GM23338 (cell line): ENCODE measurements around the gene AFF3. TPM values are rescaled to one million over a fixed set of nuclear protein-coding genes. Genes with fewer than 3 reads are reported as not detected.

Experiments used
- ATAC-seq: fragments of 200-7000 bp; cut with Tn5 transposase; 3 replicates; pipeline ENCODE4 v1.9.1; 2020
- DNase-seq: peaks from one replicate; pipeline ENCODE4 v3.0.0-alpha.2; 2015; ENCODE audit warnings: low spot score
- H2AFZ ChIP-seq: fragments of 200-600 bp; sonication (generic); 2 replicates; pipeline ENCODE4 v1.8.0; 2016; ENCODE audit warnings: antibody characterized with exemption, mild to moderate bottlenecking, moderate library complexity
- H3F3A ChIP-seq: fragments of 200-600 bp; sonication (generic); replicated peaks from 2 replicates; pipeline ENCODE4 v1.8.0; 2017; ENCODE audit warnings: antibody characterized with exemption, mixed run types, low read depth
- H3K27ac ChIP-seq: fragments of 200-600 bp; sonication (generic); 2 replicates; pipeline ENCODE4 v1.6.1; 2016; ENCODE audit warnings: low read depth
- H3K27me3 ChIP-seq: fragments of 200-600 bp; sonication (generic); 2 replicates; pipeline ENCODE4 v1.8.0; 2016; ENCODE audit warnings: mild to moderate bottlenecking, mixed run types, moderate library complexity; ENCODE audit not compliant: insufficient read depth
- H3K36me3 ChIP-seq: fragments of 200-600 bp; sonication (generic); 2 replicates; pipeline ENCODE4 v1.8.0; 2016; ENCODE audit warnings: mild to moderate bottlenecking; ENCODE audit not compliant: insufficient read depth
- H3K4me1 ChIP-seq: fragments of 200-600 bp; sonication (generic); 2 replicates; pipeline ENCODE4 v1.8.0; 2016; ENCODE audit warnings: mild to moderate bottlenecking, moderate library complexity; ENCODE audit not compliant: insufficient read depth
- H3K4me2 ChIP-seq: fragments of 200-600 bp; sonication (generic); 2 replicates; pipeline ENCODE4 v1.7.1; 2017; ENCODE audit warnings: mixed run types
- H3K4me3 ChIP-seq: fragments of 200-600 bp; sonication (generic); 2 replicates; pipeline ENCODE4 v1.6.1; 2016; ENCODE audit warnings: mixed run types
- H3K79me2 ChIP-seq: fragments of 200-600 bp; sonication (generic); replicated peaks from 2 replicates; pipeline ENCODE4 v1.8.0; 2017; ENCODE audit warnings: mild to moderate bottlenecking; ENCODE audit not compliant: insufficient read depth
- H3K9me2 ChIP-seq: fragments of 200-600 bp; sonication (generic); 2 replicates; pipeline ENCODE4 v1.8.0; 2017; ENCODE audit not compliant: insufficient read depth
- H4K20me1 ChIP-seq: fragments of 200-600 bp; sonication (generic); replicated peaks from 2 replicates; pipeline ENCODE4 v1.8.0; 2017; ENCODE audit warnings: mild to moderate bottlenecking; ENCODE audit not compliant: insufficient read depth
- H3K27ac Mint-ChIP-seq: 2 replicates; pipeline ENCODE4 v1.8.0; 2020; ENCODE audit warnings: inconsistent platforms, mild to moderate bottlenecking, moderate library complexity, mixed read lengths
- H3K27me3 Mint-ChIP-seq: 3 replicates; pipeline ENCODE4 v1.8.0; 2022; ENCODE audit warnings: low read depth, mild to moderate bottlenecking, moderate library complexity, mixed read lengths, inconsistent platforms; ENCODE audit not compliant: insufficient read depth, poor library complexity
- H3K36me3 Mint-ChIP-seq: 3 replicates; pipeline ENCODE4 v1.8.0; 2021; ENCODE audit warnings: low read depth, mild to moderate bottlenecking, inconsistent platforms, moderate library complexity, mixed read lengths
- H3K4me1 Mint-ChIP-seq: 3 replicates; pipeline ENCODE4 v1.8.0; 2020; ENCODE audit warnings: mild to moderate bottlenecking, inconsistent platforms, mixed read lengths
- H3K4me3 Mint-ChIP-seq: 3 replicates; pipeline ENCODE4 v1.8.0; 2021; ENCODE audit warnings: moderate library complexity, mild to moderate bottlenecking, inconsistent platforms, mixed read lengths
- H3K9me3 Mint-ChIP-seq: 3 replicates; pipeline ENCODE4 v1.8.0; 2020; ENCODE audit warnings: moderate library complexity, mild to moderate bottlenecking, inconsistent platforms, mixed read lengths
- ZNF114 ChIP-seq: fragments of 250-450 bp; sonication (Bioruptor Pico); IDR thresholded peaks from 2 replicates; pipeline ENCODE4 v1.5.0; 2020; ENCODE audit warnings: mild to moderate bottlenecking, moderate library complexity
- polyA plus RNA-seq: library from polyadenylated mRNA; unstranded; fragments of >200 nt; fragmentation: Nextera tagmentation; extraction: Ambion mirVana; gene quantifications from 2 replicates; pipeline ENCODE4 v1.2.1, GENCODE V29; 2016
- total RNA-seq: library from RNA; depleted of rRNA; stranded (reverse); fragments of >200 nt; shearing (Covaris generic); gene quantifications from 2 replicates; pipeline ENCODE4 v1.2.3, GENCODE V29; 2014
- TF ChIP-seq, protein P1 (sequence below): fragments of 250-450 bp; sonication (Bioruptor Pico); IDR thresholded peaks from 2 replicates; pipeline ENCODE4 v1.5.0; 2020; ENCODE audit warnings: mild to moderate bottlenecking, moderate library complexity
- TF ChIP-seq, protein P2 (sequence below), 2 experiments: fragments of 200-600 bp in 1 of 2; sonication (generic) in 1 of 2; conservative IDR thresholded peaks; 2 replicates each; pipeline versions ENCODE4 v1.5.1 to v1.6.1; 2016 to 2017; ENCODE audit warnings: antibody characterized with exemption in 2 of 2, low read depth in 2 of 2, mild to moderate bottlenecking in 2 of 2, moderate library complexity in 1 of 2
- TF ChIP-seq, protein P3 (sequence below): IDR thresholded peaks from one replicate; pipeline ENCODE4 v1.6.1; 2018; ENCODE audit warnings: antibody characterized with exemption; ENCODE audit not compliant: unreplicated experiment

The AFF3 gene
- total and polyA plus RNA-seq, 2 experiments from 2014 or later = 0.73 to 1.4 TPM

DNA sequence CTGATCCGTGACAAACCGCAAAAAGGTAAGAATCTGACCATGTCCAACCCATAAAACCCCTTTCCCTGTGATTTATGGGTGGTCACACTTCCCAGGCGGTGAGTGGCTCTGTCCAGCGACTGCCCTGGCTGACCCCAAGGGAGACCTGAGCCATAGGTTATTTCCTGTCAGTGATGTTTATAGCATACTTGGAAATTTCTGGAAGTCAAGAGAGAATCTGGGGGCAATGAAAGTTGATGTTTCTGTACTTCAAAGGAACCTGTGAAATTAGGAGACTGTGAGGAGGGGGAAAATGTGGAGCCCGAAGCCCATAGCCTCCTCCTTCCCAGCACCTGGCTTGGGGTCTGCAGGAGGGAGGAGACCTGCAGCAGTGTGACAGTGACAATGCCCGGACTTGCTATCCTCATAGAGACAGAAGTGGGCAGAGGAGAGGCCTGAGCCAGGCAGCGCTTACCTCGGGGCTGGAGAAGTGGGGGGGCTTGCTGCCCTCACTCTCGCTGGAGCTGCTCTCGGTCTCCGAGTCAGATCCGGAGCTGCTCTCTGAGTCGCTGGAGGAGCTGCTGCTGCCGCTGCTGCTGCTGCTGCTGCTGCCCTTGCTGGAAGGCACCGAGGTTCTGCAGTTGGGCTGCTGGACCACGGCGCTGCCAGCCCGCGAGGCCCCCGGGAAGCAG lies 541.3 kb downstream of the AFF3 start (continued):
- TF ChIP-seq, protein P1, sequence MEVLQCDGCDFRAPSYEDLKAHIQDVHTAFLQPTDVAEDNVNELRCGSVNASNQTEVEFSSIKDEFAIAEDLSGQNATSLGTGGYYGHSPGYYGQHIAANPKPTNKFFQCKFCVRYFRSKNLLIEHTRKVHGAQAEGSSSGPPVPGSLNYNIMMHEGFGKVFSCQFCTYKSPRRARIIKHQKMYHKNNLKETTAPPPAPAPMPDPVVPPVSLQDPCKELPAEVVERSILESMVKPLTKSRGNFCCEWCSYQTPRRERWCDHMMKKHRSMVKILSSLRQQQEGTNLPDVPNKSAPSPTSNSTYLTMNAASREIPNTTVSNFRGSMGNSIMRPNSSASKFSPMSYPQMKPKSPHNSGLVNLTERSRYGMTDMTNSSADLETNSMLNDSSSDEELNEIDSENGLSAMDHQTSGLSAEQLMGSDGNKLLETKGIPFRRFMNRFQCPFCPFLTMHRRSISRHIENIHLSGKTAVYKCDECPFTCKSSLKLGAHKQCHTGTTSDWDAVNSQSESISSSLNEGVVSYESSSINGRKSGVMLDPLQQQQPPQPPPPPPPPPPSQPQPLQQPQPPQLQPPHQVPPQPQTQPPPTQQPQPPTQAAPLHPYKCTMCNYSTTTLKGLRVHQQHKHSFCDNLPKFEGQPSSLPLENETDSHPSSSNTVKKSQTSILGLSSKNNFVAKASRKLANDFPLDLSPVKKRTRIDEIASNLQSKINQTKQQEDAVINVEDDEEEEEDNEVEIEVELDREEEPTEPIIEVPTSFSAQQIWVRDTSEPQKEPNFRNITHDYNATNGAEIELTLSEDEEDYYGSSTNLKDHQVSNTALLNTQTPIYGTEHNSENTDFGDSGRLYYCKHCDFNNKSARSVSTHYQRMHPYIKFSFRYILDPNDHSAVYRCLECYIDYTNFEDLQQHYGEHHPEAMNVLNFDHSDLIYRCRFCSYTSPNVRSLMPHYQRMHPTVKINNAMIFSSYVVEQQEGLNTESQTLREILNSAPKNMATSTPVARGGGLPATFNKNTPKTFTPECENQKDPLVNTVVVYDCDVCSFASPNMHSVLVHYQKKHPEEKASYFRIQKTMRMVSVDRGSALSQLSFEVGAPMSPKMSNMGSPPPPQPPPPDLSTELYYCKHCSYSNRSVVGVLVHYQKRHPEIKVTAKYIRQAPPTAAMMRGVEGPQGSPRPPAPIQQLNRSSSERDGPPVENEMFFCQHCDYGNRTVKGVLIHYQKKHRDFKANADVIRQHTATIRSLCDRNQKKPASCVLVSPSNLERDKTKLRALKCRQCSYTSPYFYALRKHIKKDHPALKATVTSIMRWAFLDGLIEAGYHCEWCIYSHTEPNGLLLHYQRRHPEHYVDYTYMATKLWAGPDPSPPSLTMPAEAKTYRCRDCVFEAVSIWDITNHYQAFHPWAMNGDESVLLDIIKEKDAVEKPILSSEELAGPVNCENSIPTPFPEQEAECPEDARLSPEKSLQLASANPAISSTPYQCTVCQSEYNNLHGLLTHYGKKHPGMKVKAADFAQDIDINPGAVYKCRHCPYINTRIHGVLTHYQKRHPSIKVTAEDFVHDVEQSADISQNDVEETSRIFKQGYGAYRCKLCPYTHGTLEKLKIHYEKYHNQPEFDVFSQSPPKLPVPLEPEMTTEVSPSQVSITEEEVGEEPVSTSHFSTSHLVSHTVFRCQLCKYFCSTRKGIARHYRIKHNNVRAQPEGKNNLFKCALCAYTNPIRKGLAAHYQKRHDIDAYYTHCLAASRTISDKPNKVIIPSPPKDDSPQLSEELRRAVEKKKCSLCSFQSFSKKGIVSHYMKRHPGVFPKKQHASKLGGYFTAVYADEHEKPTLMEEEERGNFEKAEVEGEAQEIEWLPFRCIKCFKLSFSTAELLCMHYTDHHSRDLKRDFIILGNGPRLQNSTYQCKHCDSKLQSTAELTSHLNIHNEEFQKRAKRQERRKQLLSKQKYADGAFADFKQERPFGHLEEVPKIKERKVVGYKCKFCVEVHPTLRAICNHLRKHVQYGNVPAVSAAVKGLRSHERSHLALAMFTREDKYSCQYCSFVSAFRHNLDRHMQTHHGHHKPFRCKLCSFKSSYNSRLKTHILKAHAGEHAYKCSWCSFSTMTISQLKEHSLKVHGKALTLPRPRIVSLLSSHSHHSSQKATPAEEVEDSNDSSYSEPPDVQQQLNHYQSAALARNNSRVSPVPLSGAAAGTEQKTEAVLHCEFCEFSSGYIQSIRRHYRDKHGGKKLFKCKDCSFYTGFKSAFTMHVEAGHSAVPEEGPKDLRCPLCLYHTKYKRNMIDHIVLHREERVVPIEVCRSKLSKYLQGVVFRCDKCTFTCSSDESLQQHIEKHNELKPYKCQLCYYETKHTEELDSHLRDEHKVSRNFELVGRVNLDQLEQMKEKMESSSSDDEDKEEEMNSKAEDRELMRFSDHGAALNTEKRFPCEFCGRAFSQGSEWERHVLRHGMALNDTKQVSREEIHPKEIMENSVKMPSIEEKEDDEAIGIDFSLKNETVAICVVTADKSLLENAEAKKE (CRISPR knock-in tag) = no peak
- no peak for TF ChIP-seq ZNF114 (CRISPR knock-in tag)

DNA sequence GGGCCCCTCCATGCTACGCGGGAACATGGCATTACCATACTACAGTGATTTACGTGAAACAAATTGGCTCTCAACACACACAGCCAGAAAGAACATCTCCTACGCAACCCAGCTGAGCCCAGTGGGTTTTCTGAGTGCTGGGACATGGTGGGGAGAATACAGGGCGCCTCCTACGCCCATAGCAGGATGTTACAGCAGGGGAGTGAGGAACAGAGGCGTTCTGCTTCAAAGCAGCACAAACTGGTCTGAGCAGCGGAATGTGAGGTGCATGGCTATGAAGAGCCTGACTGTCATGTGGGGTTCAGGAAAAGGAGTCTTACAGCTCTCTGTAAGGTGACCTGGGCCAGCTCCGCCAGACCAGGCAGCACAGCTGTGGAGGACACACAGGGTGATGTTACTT lies 543.9 kb downstream of the AFF3 start:
- H3K27me3 ChIP-seq = no peaks in the 10 kb centered on the region
- Mint-ChIP-seq H3K36me3 (no peaks in the 10 kb centered on the region), H3K4me3 (no peak overlapping the region), H3K27ac (no peak overlapping the region), H3K27me3 (no peaks in the 10 kb centered on the region), H3K9me3 (no peaks in the 10 kb centered on the region), H3K4me1 (no peaks in the 10 kb centered on the region)
- no peaks in the 10 kb centered on the region for H3K79me2 ChIP-seq
- H3K27ac ChIP-seq = no peak overlapping the region; the same call in 1 of the 2 replicates
- DNase-seq (peak; percentile 74), ATAC-seq (peak; percentile 91)
- peak overlapping the region; percentile 76; the same call in 1 of the 2 replicates for H2AFZ ChIP-seq
- H3K4me1 ChIP-seq = no peaks in the 10 kb centered on the region
- H3K36me3 ChIP-seq = no peaks in the 10 kb centered on the region
- H3K9me2 ChIP-seq = no peaks in the 10 kb centered on the region
- H3F3A ChIP-seq = no peaks in the 10 kb centered on the region
- no peak overlapping the region for H3K4me2 ChIP-seq
- no peak overlapping the region for H3K4me3 ChIP-seq
- TF ChIP-seq, protein P2, sequence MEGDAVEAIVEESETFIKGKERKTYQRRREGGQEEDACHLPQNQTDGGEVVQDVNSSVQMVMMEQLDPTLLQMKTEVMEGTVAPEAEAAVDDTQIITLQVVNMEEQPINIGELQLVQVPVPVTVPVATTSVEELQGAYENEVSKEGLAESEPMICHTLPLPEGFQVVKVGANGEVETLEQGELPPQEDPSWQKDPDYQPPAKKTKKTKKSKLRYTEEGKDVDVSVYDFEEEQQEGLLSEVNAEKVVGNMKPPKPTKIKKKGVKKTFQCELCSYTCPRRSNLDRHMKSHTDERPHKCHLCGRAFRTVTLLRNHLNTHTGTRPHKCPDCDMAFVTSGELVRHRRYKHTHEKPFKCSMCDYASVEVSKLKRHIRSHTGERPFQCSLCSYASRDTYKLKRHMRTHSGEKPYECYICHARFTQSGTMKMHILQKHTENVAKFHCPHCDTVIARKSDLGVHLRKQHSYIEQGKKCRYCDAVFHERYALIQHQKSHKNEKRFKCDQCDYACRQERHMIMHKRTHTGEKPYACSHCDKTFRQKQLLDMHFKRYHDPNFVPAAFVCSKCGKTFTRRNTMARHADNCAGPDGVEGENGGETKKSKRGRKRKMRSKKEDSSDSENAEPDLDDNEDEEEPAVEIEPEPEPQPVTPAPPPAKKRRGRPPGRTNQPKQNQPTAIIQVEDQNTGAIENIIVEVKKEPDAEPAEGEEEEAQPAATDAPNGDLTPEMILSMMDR (conservative IDR thresholded peaks at IDR 0.05; ENCODE audit: low read depth in 2 of 2) = peak; percentile 44 to 47
- TF ChIP-seq, protein P3, sequence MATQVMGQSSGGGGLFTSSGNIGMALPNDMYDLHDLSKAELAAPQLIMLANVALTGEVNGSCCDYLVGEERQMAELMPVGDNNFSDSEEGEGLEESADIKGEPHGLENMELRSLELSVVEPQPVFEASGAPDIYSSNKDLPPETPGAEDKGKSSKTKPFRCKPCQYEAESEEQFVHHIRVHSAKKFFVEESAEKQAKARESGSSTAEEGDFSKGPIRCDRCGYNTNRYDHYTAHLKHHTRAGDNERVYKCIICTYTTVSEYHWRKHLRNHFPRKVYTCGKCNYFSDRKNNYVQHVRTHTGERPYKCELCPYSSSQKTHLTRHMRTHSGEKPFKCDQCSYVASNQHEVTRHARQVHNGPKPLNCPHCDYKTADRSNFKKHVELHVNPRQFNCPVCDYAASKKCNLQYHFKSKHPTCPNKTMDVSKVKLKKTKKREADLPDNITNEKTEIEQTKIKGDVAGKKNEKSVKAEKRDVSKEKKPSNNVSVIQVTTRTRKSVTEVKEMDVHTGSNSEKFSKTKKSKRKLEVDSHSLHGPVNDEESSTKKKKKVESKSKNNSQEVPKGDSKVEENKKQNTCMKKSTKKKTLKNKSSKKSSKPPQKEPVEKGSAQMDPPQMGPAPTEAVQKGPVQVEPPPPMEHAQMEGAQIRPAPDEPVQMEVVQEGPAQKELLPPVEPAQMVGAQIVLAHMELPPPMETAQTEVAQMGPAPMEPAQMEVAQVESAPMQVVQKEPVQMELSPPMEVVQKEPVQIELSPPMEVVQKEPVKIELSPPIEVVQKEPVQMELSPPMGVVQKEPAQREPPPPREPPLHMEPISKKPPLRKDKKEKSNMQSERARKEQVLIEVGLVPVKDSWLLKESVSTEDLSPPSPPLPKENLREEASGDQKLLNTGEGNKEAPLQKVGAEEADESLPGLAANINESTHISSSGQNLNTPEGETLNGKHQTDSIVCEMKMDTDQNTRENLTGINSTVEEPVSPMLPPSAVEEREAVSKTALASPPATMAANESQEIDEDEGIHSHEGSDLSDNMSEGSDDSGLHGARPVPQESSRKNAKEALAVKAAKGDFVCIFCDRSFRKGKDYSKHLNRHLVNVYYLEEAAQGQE = no peak
- H4K20me1 ChIP-seq = no peaks in the 10 kb centered on the region
